Coronary artery (tissue), 2 donors: ENCODE results near the gene NEDD1.

Experiments used
- DNase-seq: peaks from one replicate; pipeline ENCODE4 v3.0.0-alpha.2; 2017; ENCODE audit warnings: low spot score
- H3K27ac ChIP-seq, 2 donors: fragments of 200-600 bp; sonication (generic); one replicate each; pipeline ENCODE4 v1.5.1; 2016 to 2019
- H3K4me3 ChIP-seq: fragments of 200-600 bp; sonication (generic); 2 replicates; pipeline ENCODE4 v1.5.1; 2016; ENCODE audit warnings: mild to moderate bottlenecking, moderate library complexity
- CTCF ChIP-seq: fragments of 200-600 bp; sonication (generic); IDR thresholded peaks from one replicate; pipeline ENCODE4 v1.5.1; 2019; ENCODE audit warnings: antibody characterized with exemption

NEDD1 gene

GRCh38 chr12:96881608-96882007 is 25.4 kb upstream of the NEDD1 start:
- Histone ChIP-seq H3K27ac (no peak overlapping the region), H3K4me3 (no peak overlapping the region)
- no peak for DNase-seq
- TF ChIP-seq CTCF: no peak

- no peak overlapping the region for H3K4me3 ChIP-seq
- no peak for TF ChIP-seq CTCF
- no peak for DNase-seq
These were observed 24.2 kb upstream of the NEDD1 start for GRCh38 chr12:96882862-96883261.

DNA sequence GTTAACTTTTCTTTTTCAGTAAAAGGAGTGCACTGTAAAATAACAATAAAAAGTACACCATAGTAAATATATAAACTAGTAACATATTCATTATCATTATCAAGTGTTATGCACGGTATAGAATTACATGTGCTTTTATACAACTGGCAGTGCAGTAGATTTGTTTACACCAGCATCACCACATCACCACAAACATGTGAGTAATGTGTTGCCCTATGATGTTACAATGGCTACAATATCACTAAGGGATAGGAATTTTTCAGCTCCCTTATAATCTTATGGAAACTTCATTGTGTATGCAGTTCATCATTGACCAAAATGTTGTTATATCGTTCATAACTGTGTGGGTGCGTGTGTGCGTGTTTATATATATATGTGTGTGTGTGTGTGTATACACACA is 23.5 kb upstream of the NEDD1 start:
- Histone ChIP-seq H3K27ac (no peak overlapping the region), H3K4me3 (no peak overlapping the region)
- no peak for DNase-seq
- no peak for TF ChIP-seq CTCF

More at GRCh38 chr12:96882862-96883261, 24.2 kb upstream of the NEDD1 start:
- no peak overlapping the region for H3K27ac ChIP-seq

DNA sequence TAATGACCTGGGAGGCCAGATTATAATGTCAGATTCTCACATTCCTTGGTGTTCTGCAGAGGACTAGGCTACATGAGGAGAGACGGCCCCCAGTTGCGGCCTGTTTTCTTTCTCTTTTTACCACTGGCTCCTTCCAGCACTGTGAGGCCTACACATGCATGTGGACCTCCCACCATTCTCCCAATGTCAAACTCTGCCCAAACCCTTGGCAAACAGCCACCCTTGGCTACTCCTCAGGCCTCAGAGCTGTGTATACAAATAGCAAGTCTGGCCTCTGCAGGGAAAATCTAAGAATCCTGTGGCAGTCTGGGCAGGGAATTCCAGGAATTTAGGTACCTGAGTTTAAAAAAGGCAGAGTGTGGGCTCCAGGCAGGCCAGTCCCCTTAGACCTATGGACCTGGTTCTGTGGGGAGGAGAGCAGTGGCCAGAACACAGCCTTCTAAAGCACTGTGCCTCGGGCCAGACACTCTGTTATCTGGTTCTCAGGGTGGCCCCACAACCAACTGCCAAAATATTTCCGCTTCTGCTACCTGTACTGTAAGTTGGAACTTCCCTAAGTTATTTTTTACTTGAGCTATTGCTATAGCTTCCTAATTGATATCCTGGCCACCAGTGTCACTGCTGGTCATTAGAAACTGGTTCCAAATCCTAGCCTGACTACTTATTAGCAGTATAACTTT is 19.9 kb upstream of the NEDD1 start:
- no peak for DNase-seq

DNA sequence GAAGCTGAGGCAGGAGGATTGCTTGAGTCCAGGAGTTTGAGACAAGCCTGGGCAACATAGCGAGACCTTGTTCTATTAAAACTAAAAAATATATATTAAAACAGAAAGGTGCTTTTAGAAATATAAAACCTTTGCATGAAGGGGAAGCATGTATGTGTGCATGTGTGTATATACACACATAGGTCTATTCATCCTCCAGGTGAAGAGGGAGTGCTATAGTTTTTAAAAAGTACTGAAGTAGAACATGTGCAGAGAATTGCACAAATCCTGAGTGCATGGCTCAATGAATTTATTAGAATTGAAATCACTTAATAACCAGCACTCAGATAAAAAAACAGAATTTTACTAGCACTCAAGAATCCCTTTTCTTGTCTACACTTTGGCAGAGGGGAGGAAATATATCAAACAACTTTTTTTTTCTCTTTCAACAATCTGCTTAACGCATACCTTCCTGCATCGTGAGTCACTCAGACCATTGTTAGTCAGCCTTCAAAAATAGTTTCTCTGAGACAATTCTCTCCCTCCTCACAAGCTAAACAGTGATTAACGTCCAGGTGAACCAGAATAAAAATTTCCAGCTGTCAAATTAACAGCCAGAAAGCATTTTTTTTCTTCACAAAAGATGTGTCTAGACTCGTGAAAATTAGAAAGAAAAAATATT is 17.7 kb upstream of the NEDD1 start:
- no peak overlapping the region for H3K27ac ChIP-seq
- no peak overlapping the region for H3K4me3 ChIP-seq
- no peak for TF ChIP-seq CTCF
- no peak for DNase-seq

More for the DNA sequence above, 19.9 kb upstream of the NEDD1 start:
- no peak overlapping the region for H3K27ac ChIP-seq
- no peak overlapping the region for H3K4me3 ChIP-seq
- no peak for TF ChIP-seq CTCF

- Histone ChIP-seq H3K27ac (no peak overlapping the region), H3K4me3 (no peak overlapping the region)
- no peak for DNase-seq
- no peak for TF ChIP-seq CTCF
These were observed 16.7 kb upstream of the NEDD1 start for GRCh38 chr12:96890331-96890730.

- Histone ChIP-seq H3K4me3 (no peak overlapping the region), H3K27ac (no peak overlapping the region)
- no peak for TF ChIP-seq CTCF
- no peak for DNase-seq
These were observed 15.0 kb upstream of the NEDD1 start for GRCh38 chr12:96892104-96892503.
